Measurements from ENCODE around the gene HAUS7. TPM values are rescaled to one million over a fixed set of nuclear protein-coding genes. Genes with fewer than 3 reads are reported as not detected.

The HAUS7 gene
- total and polyA plus RNA-seq, 2 experiments from 2014 or later = 59.8 to 77.9 TPM

DNA sequence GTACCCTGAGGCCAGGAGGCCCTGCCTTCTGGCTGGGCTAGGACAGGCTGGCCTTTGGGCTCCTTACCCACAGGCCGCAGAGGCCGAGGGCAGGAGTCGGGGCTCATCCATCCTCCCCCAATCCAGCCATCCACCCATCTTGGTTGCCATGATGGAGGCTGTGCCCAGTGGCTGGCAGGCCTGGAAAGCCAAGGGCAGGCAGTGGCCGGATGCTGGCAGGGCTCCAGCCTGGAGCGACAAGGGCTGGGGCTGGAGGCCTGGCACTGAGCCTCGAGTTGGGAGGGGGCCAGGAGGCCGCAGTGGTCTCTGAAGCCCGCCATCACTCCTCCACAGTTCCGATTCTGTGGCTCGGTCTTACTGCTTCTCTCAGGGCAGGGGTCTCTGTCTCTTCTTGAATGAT lies 15.8 kb upstream of the HAUS7 start:
- Mint-ChIP-seq H3K27me3 (ENCODE audit: insufficient read depth, low read depth, poor library complexity) (peaks cover 4% of the 10 kb centered on the region), H3K36me3 (ENCODE audit: low read depth) (no peaks in the 10 kb centered on the region), H3K9me3 (no peaks in the 10 kb centered on the region), H3K27ac (no peak overlapping the region), H3K4me1 (no peaks in the 10 kb centered on the region), H3K4me3 (no peak overlapping the region)
- H3K4me1 ChIP-seq (ENCODE audit: insufficient read depth) = no peaks in the 10 kb centered on the region
- H2AFZ ChIP-seq = no peak overlapping the region
- no peaks in the 10 kb centered on the region for H3K9me2 ChIP-seq (ENCODE audit: insufficient read depth)
- no peak overlapping the region for H3K27ac ChIP-seq (ENCODE audit: low read depth)
- no peaks in the 10 kb centered on the region for H4K20me1 ChIP-seq (replicated peaks; ENCODE audit: insufficient read depth)
- no peaks in the 10 kb centered on the region for H3K36me3 ChIP-seq (ENCODE audit: insufficient read depth)
- H3K79me2 ChIP-seq (replicated peaks; ENCODE audit: insufficient read depth) = no peaks in the 10 kb centered on the region
- no peaks in the 10 kb centered on the region for H3F3A ChIP-seq (replicated peaks; ENCODE audit: low read depth)
- no peak for DNase-seq (ENCODE audit: low spot score)
- H3K27me3 ChIP-seq (ENCODE audit: insufficient read depth) = no peaks in the 10 kb centered on the region
- TF ChIP-seq, protein P1, sequence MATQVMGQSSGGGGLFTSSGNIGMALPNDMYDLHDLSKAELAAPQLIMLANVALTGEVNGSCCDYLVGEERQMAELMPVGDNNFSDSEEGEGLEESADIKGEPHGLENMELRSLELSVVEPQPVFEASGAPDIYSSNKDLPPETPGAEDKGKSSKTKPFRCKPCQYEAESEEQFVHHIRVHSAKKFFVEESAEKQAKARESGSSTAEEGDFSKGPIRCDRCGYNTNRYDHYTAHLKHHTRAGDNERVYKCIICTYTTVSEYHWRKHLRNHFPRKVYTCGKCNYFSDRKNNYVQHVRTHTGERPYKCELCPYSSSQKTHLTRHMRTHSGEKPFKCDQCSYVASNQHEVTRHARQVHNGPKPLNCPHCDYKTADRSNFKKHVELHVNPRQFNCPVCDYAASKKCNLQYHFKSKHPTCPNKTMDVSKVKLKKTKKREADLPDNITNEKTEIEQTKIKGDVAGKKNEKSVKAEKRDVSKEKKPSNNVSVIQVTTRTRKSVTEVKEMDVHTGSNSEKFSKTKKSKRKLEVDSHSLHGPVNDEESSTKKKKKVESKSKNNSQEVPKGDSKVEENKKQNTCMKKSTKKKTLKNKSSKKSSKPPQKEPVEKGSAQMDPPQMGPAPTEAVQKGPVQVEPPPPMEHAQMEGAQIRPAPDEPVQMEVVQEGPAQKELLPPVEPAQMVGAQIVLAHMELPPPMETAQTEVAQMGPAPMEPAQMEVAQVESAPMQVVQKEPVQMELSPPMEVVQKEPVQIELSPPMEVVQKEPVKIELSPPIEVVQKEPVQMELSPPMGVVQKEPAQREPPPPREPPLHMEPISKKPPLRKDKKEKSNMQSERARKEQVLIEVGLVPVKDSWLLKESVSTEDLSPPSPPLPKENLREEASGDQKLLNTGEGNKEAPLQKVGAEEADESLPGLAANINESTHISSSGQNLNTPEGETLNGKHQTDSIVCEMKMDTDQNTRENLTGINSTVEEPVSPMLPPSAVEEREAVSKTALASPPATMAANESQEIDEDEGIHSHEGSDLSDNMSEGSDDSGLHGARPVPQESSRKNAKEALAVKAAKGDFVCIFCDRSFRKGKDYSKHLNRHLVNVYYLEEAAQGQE (IDR thresholded peaks at IDR 0.05; ENCODE audit: unreplicated experiment) = no peak
- TF ChIP-seq CREB1 (CRISPR knock-in tag; IDR thresholded peaks at IDR 0.05; ENCODE audit: low read depth) (no peak), POLR2AphosphoS5 (IDR thresholded peaks at IDR 0.05; ENCODE audit: low read depth) (no peak), NANOG (IDR thresholded peaks at IDR 0.05; ENCODE audit: borderline replicate concordance) (no peak), ZNF331 (CRISPR knock-in tag; IDR thresholded peaks at IDR 0.05; ENCODE audit: low read depth) (no peak), ZNF114 (CRISPR knock-in tag; IDR thresholded peaks at IDR 0.05) (no peak), STAT1 (IDR thresholded peaks at IDR 0.05; ENCODE audit: unreplicated experiment) (no peak), JUNB (IDR thresholded peaks at IDR 0.05; ENCODE audit: unreplicated experiment) (no peak)
- TF ChIP-seq, protein P2, sequence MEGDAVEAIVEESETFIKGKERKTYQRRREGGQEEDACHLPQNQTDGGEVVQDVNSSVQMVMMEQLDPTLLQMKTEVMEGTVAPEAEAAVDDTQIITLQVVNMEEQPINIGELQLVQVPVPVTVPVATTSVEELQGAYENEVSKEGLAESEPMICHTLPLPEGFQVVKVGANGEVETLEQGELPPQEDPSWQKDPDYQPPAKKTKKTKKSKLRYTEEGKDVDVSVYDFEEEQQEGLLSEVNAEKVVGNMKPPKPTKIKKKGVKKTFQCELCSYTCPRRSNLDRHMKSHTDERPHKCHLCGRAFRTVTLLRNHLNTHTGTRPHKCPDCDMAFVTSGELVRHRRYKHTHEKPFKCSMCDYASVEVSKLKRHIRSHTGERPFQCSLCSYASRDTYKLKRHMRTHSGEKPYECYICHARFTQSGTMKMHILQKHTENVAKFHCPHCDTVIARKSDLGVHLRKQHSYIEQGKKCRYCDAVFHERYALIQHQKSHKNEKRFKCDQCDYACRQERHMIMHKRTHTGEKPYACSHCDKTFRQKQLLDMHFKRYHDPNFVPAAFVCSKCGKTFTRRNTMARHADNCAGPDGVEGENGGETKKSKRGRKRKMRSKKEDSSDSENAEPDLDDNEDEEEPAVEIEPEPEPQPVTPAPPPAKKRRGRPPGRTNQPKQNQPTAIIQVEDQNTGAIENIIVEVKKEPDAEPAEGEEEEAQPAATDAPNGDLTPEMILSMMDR (conservative IDR thresholded peaks at IDR 0.05; ENCODE audit: low read depth in 2 of 2) = no peak
- TF ChIP-seq, protein P3, sequence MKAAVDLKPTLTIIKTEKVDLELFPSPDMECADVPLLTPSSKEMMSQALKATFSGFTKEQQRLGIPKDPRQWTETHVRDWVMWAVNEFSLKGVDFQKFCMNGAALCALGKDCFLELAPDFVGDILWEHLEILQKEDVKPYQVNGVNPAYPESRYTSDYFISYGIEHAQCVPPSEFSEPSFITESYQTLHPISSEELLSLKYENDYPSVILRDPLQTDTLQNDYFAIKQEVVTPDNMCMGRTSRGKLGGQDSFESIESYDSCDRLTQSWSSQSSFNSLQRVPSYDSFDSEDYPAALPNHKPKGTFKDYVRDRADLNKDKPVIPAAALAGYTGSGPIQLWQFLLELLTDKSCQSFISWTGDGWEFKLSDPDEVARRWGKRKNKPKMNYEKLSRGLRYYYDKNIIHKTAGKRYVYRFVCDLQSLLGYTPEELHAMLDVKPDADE (IDR thresholded peaks at IDR 0.05) = no peak
- TF ChIP-seq, protein P4, sequence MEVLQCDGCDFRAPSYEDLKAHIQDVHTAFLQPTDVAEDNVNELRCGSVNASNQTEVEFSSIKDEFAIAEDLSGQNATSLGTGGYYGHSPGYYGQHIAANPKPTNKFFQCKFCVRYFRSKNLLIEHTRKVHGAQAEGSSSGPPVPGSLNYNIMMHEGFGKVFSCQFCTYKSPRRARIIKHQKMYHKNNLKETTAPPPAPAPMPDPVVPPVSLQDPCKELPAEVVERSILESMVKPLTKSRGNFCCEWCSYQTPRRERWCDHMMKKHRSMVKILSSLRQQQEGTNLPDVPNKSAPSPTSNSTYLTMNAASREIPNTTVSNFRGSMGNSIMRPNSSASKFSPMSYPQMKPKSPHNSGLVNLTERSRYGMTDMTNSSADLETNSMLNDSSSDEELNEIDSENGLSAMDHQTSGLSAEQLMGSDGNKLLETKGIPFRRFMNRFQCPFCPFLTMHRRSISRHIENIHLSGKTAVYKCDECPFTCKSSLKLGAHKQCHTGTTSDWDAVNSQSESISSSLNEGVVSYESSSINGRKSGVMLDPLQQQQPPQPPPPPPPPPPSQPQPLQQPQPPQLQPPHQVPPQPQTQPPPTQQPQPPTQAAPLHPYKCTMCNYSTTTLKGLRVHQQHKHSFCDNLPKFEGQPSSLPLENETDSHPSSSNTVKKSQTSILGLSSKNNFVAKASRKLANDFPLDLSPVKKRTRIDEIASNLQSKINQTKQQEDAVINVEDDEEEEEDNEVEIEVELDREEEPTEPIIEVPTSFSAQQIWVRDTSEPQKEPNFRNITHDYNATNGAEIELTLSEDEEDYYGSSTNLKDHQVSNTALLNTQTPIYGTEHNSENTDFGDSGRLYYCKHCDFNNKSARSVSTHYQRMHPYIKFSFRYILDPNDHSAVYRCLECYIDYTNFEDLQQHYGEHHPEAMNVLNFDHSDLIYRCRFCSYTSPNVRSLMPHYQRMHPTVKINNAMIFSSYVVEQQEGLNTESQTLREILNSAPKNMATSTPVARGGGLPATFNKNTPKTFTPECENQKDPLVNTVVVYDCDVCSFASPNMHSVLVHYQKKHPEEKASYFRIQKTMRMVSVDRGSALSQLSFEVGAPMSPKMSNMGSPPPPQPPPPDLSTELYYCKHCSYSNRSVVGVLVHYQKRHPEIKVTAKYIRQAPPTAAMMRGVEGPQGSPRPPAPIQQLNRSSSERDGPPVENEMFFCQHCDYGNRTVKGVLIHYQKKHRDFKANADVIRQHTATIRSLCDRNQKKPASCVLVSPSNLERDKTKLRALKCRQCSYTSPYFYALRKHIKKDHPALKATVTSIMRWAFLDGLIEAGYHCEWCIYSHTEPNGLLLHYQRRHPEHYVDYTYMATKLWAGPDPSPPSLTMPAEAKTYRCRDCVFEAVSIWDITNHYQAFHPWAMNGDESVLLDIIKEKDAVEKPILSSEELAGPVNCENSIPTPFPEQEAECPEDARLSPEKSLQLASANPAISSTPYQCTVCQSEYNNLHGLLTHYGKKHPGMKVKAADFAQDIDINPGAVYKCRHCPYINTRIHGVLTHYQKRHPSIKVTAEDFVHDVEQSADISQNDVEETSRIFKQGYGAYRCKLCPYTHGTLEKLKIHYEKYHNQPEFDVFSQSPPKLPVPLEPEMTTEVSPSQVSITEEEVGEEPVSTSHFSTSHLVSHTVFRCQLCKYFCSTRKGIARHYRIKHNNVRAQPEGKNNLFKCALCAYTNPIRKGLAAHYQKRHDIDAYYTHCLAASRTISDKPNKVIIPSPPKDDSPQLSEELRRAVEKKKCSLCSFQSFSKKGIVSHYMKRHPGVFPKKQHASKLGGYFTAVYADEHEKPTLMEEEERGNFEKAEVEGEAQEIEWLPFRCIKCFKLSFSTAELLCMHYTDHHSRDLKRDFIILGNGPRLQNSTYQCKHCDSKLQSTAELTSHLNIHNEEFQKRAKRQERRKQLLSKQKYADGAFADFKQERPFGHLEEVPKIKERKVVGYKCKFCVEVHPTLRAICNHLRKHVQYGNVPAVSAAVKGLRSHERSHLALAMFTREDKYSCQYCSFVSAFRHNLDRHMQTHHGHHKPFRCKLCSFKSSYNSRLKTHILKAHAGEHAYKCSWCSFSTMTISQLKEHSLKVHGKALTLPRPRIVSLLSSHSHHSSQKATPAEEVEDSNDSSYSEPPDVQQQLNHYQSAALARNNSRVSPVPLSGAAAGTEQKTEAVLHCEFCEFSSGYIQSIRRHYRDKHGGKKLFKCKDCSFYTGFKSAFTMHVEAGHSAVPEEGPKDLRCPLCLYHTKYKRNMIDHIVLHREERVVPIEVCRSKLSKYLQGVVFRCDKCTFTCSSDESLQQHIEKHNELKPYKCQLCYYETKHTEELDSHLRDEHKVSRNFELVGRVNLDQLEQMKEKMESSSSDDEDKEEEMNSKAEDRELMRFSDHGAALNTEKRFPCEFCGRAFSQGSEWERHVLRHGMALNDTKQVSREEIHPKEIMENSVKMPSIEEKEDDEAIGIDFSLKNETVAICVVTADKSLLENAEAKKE (CRISPR knock-in tag; IDR thresholded peaks at IDR 0.05) = no peak
- H3K4me3 ChIP-seq = no peak overlapping the region
- H3K4me2 ChIP-seq = no peak overlapping the region
- no peak for ATAC-seq

Measured in GM23338 (cell line).